Activated CD8-positive, alpha-beta T cell treated with anti-CD3 and anti-CD28 coated beads for 36 hours (primary cell): Measurements from ENCODE around the gene ALS2CL. TPM values are rescaled to one million over a fixed set of nuclear protein-coding genes. Genes with fewer than 3 reads are reported as not detected.
A peak's percentile ranks its signal among the peaks of the same experiment; 100 is the strongest.

Experiments
- ATAC-seq: fragments of 200-7000 bp; cut with Tn5 transposase; one replicate; pipeline ENCODE4 v1.10.0; 2021; ENCODE audit warnings: mild to moderate bottlenecking, moderate library complexity
- CTCF ChIA-PET: fragments of 350-600 bp; sonication (Branson Sonifier 250); formaldehyde crosslinking; loops from one replicate; lab custom pipeline; 2021; ENCODE audit warnings: antibody characterized with exemption; lab: Charles Lee
- POLR2A ChIA-PET: fragments of 350-600 bp; sonication (Branson Sonifier 250); formaldehyde crosslinking; loops from one replicate; lab custom pipeline; 2021; ENCODE audit warnings: antibody characterized with exemption; lab: Charles Lee
- DNase-seq: peaks from one replicate; pipeline ENCODE4 v3.0.0-alpha.2; 2020
- H3K27ac Mint-ChIP-seq: one replicate; pipeline ENCODE4 v1.8.0; 2021; ENCODE audit warnings: mild to moderate bottlenecking, mixed read lengths
- H3K27me3 Mint-ChIP-seq: one replicate; pipeline ENCODE4 v1.8.0; 2021; ENCODE audit warnings: mixed read lengths
- H3K36me3 Mint-ChIP-seq: one replicate; pipeline ENCODE4 v1.8.0; 2021; ENCODE audit warnings: low read depth, mixed read lengths
- H3K4me1 Mint-ChIP-seq: one replicate; pipeline ENCODE4 v1.8.0; 2021; ENCODE audit warnings: low read depth, mixed read lengths
- H3K4me3 Mint-ChIP-seq: one replicate; pipeline ENCODE4 v1.8.0; 2021; ENCODE audit warnings: mild to moderate bottlenecking, moderate library complexity, mixed read lengths
- H3K9me3 Mint-ChIP-seq: one replicate; pipeline ENCODE4 v1.8.0; 2021; ENCODE audit warnings: mixed read lengths
- intact Hi-C: fragments of 100-400 bp; cut with micrococcal nuclease; formaldehyde crosslinking; loops from one replicate; pipeline ENCODE4 v1.10.0; 2022
- total RNA-seq, 2 experiments: library from RNA; stranded (reverse); gene quantifications; one replicate each; pipeline ENCODE4 v1.2.3, GENCODE V29; 2021
- TF ChIP-seq, protein P1 (sequence below): fragments of 200-600 bp; IDR thresholded peaks from one replicate; pipeline ENCODE4 v1.8.0; 2022; ENCODE audit warnings: antibody characterized with exemption, mild to moderate bottlenecking

ALS2CL gene
- total RNA-seq, 2 experiments from 2014 or later = 1.7 to 2.0 TPM

DNA sequence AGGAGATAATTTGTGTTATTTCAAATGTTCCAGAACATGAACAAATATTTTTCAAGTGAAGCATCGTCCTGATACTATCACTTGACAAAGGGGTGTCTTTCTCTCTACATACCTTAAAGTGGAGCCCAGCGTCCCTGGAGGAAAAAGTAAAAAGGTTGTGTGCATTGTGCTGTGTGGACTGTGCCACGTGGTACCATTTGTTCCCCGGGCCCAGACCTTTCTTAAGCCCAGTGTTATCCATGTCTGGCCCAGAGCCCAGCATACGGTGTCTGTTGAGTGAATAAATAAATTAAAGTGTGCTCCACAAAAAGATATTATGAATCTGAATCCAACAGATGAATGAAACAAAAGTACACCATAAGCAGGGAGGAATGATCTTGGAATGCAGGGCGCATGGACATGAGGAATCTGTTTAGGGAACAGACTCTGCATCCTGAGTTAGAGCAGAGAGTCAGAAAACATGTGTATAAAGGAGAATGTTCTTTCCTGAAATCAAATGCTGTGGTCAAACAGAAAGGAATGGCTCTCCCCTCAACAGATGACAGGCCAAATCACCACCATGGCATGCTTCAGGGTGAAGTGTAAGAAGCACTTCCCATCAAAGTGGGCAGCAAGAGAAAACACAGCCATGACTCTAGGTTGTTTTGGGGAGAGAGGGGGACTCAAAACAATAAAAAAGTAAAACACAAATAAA, 32.3 kb upstream of the ALS2CL start:
- POLR2A ChIA-PET = no interaction called here

DNA sequence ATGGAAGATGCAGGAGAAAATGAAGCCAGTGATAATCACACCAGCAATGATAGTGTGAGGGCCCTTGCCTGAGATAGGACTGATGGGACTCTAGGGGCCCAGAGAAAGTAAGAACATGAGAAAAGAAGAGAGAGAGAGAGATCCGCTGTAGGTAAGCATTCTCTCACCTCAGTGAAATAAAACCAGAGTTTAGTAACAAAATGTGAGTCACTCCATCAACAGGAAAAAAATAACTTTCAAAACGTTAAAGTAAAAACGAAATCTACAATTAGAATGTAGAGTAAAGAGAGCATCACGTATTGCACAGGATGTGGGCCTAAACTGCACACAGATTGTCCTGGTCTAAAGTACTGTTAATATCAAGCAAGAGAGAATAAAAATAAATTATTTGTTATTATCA, 30.9 kb upstream of the ALS2CL start:
- Mint-ChIP-seq H3K9me3 (peaks cover 3% of the 10 kb centered on the region), H3K36me3 (no peaks in the 10 kb centered on the region), H3K27me3 (peaks cover 12% of the 10 kb centered on the region), H3K4me1 (no peaks in the 10 kb centered on the region), H3K27ac (no peak overlapping the region), H3K4me3 (no peak overlapping the region)
- intact Hi-C loops = no loop called here
- ATAC-seq (peak; percentile 27), DNase-seq (no peak)
- TF ChIP-seq, protein P1, sequence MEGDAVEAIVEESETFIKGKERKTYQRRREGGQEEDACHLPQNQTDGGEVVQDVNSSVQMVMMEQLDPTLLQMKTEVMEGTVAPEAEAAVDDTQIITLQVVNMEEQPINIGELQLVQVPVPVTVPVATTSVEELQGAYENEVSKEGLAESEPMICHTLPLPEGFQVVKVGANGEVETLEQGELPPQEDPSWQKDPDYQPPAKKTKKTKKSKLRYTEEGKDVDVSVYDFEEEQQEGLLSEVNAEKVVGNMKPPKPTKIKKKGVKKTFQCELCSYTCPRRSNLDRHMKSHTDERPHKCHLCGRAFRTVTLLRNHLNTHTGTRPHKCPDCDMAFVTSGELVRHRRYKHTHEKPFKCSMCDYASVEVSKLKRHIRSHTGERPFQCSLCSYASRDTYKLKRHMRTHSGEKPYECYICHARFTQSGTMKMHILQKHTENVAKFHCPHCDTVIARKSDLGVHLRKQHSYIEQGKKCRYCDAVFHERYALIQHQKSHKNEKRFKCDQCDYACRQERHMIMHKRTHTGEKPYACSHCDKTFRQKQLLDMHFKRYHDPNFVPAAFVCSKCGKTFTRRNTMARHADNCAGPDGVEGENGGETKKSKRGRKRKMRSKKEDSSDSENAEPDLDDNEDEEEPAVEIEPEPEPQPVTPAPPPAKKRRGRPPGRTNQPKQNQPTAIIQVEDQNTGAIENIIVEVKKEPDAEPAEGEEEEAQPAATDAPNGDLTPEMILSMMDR = no peak
- ChIA-PET POLR2A (no interaction called here), CTCF (no interaction called here)

More for the DNA sequence above, 32.3 kb upstream of the ALS2CL start:
- Mint-ChIP-seq H3K27ac (no peak overlapping the region), H3K36me3 (no peaks in the 10 kb centered on the region), H3K4me3 (no peak overlapping the region), H3K27me3 (peaks cover 9% of the 10 kb centered on the region), H3K9me3 (peaks cover 3% of the 10 kb centered on the region), H3K4me1 (no peaks in the 10 kb centered on the region)
- intact Hi-C loops = no loop called here
- CTCF ChIA-PET = interaction anchor here (1.0 kb wide), 1 partner anchor 17 kb away, joined by 3 read pairs; no protein-coding TSS in a partner anchor
- TF ChIP-seq, protein P1 = no peak
- ATAC-seq (no peak), DNase-seq (no peak)

DNA sequence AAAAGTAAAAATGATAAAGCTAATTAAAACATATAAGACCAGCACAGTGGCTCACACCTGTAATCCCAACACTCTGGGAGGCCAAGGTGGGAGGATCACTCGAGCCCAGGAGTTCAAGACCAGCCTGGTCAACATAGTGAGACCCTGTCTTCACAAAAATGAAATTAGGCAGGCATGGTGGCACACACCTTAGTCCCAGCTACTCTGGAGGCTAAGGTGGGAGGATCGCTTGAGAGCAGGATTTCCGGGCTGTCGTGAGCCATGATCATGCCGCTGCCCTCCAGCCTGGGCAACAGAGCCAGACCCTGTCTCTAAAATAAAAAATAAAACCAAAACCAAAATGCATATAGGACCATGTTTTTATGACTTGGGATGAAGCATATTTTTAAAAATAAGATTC, 29.0 kb upstream of the ALS2CL start:
- H3K36me3 Mint-ChIP-seq = no peaks in the 10 kb centered on the region
- ChIA-PET CTCF (no interaction called here), POLR2A (no interaction called here)
- no peak overlapping the region for H3K27ac Mint-ChIP-seq
- ATAC-seq = no peak
- H3K9me3 Mint-ChIP-seq = peaks cover 3% of the 10 kb centered on the region
- no peak for DNase-seq
- no peak overlapping the region for H3K4me3 Mint-ChIP-seq
- peaks cover 21% of the 10 kb centered on the region for H3K27me3 Mint-ChIP-seq
- TF ChIP-seq, protein P1 = no peak
- no peaks in the 10 kb centered on the region for H3K4me1 Mint-ChIP-seq
- intact Hi-C loops = no loop called here

DNA sequence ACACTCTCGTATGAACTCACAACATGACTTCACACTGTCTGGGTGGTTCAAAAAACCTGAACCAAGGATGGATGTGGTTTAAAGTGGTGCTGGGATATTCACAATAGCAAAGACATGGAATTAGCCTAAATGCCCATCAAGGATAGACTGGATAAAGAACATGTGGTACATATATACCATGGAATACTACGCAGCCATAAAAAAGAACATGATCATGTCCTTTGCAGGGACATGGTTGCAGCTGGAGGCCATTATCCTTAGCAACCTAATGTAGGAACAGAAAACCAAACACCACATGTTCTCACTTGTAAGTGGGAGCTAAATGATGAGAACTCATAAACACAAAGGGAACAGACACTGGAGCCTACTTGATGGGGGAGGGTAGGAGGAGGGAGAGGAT, 27.5 kb upstream of the ALS2CL start:
- H3K4me3 Mint-ChIP-seq = no peak overlapping the region
- H3K27me3 Mint-ChIP-seq = peaks cover 18% of the 10 kb centered on the region
- TF ChIP-seq, protein P1 = no peak
- H3K9me3 Mint-ChIP-seq = peaks cover 3% of the 10 kb centered on the region
- ChIA-PET POLR2A (no interaction called here), CTCF (no interaction called here)
- H3K27ac Mint-ChIP-seq = no peak overlapping the region
- intact Hi-C loops = no loop called here
- DNase-seq = no peak
- ATAC-seq = no peak
- no peaks in the 10 kb centered on the region for H3K36me3 Mint-ChIP-seq
- no peaks in the 10 kb centered on the region for H3K4me1 Mint-ChIP-seq

DNA sequence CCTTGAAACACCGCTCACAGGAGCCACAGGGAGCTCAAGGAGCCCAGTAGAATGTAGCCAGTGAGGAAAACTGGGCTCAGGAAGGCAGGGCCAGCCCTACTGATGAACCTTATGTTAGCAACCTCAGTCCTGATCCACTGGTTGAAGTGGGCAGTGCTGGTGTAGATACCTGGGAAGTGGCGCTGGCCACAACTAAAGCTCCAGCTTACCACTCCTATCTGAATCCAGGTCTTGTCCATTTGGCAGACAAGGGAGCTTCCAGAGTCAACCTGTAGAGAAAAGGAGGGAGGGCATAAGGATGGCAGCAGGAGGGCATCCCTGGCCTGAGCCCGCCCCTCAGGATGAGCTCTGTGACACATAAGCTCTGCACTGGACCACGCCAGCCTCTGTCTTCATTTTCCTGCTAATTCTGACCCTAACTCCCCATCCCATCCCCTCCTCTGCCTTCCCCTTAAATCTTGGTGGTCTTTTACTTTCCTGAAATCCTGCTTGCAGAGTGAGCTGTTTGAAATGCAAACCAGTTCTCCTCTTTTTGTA, 26.3 kb upstream of the ALS2CL start:
- H3K27me3 Mint-ChIP-seq = peaks cover 18% of the 10 kb centered on the region
- peaks cover 3% of the 10 kb centered on the region for H3K9me3 Mint-ChIP-seq
- ChIA-PET POLR2A (no interaction called here), CTCF (interaction anchor here (0.8 kb wide), 1 partner anchor 10 kb away, joined by 3 read pairs; no protein-coding TSS in a partner anchor)
- intact Hi-C loops = no loop called here
- H3K36me3 Mint-ChIP-seq = no peaks in the 10 kb centered on the region
- DNase-seq (no peak), ATAC-seq (no peak)
- H3K27ac Mint-ChIP-seq = no peak overlapping the region
- H3K4me1 Mint-ChIP-seq = no peaks in the 10 kb centered on the region
- TF ChIP-seq, protein P1 = no peak
- H3K4me3 Mint-ChIP-seq = no peak overlapping the region
